CD4-positive, alpha-beta T cell (primary cell): ENCODE measurements around the gene CD38. TPM values are rescaled to one million over a fixed set of nuclear protein-coding genes. Genes with fewer than 3 reads are reported as not detected.

Experiments used
- ATAC-seq: fragments of 200-7000 bp; cut with Tn5 transposase; one replicate; pipeline ENCODE4 v1.10.0; 2022; ENCODE audit warnings: mild to moderate bottlenecking; ENCODE audit not compliant: poor library complexity
- CTCF ChIA-PET: fragments of 350-600 bp; sonication (Branson Sonifier 250); formaldehyde crosslinking; loops from one replicate; lab custom pipeline; 2021; ENCODE audit warnings: antibody characterized with exemption, inconsistent platforms; lab: Charles Lee
- POLR2A ChIA-PET: fragments of 350-600 bp; sonication (Branson Sonifier 250); formaldehyde crosslinking; loops from one replicate; lab custom pipeline; 2021; ENCODE audit warnings: antibody characterized with exemption, inconsistent platforms; lab: Charles Lee
- DNase-seq, 14 experiments: peaks; one replicate each; pipeline ENCODE4 v3.0.0-alpha.2; 2013 to 2020; ENCODE audit warnings: mixed read lengths in 2 of 14
- H3K27ac ChIP-seq, 2 donors: one replicate each; pipeline versions ENCODE4 v1.5.1 to v1.7.0; 2013; ENCODE audit warnings: low read length in 2 of 2, low read depth in 1 of 2, mild to moderate bottlenecking in 1 of 2
- H3K27me3 ChIP-seq, 2 experiments: 1 replicate in 1 of 2; 2 replicates in 1 of 2; pipeline versions ENCODE4 v1.6.1 to v1.7.0; 2013; ENCODE audit warnings: low read length in 2 of 2, control low read depth in 1 of 2, mild to moderate bottlenecking in 1 of 2, moderate library complexity in 1 of 2; ENCODE audit not compliant: insufficient read depth in 2 of 2, control insufficient read depth in 1 of 2
- H3K36me3 ChIP-seq: one replicate; pipeline ENCODE4 v1.6.1; 2013; ENCODE audit warnings: low read length, control low read depth; ENCODE audit not compliant: insufficient read depth
- H3K4me1 ChIP-seq: one replicate; pipeline ENCODE4 v1.6.1; 2013; ENCODE audit warnings: low read length, control low read depth; ENCODE audit not compliant: insufficient read depth
- H3K4me3 ChIP-seq: one replicate; pipeline ENCODE4 v1.5.1; 2013; ENCODE audit warnings: mild to moderate bottlenecking, low read length, moderate library complexity
- H3K9me3 ChIP-seq, 2 experiments: 1 replicate in 1 of 2; 2 replicates in 1 of 2; pipeline versions ENCODE4 v1.6.1 to v1.7.0; 2013; ENCODE audit warnings: low read length in 2 of 2, mild to moderate bottlenecking in 2 of 2, control low read depth in 1 of 2, moderate library complexity in 1 of 2; ENCODE audit not compliant: control insufficient read depth in 1 of 2, insufficient read depth in 1 of 2
- H3K27ac Mint-ChIP-seq: one replicate; pipeline ENCODE4 v1.8.0; 2020; ENCODE audit warnings: mixed read lengths
- H3K27me3 Mint-ChIP-seq: one replicate; pipeline ENCODE4 v1.8.0; 2021; ENCODE audit warnings: mixed read lengths
- H3K36me3 Mint-ChIP-seq: one replicate; pipeline ENCODE4 v1.8.0; 2021; ENCODE audit warnings: low read depth, mixed read lengths
- H3K4me1 Mint-ChIP-seq: one replicate; pipeline ENCODE4 v1.8.0; 2021; ENCODE audit warnings: low read depth, mixed read lengths
- H3K4me3 Mint-ChIP-seq: one replicate; pipeline ENCODE4 v1.8.0; 2020; ENCODE audit warnings: mild to moderate bottlenecking, mixed read lengths
- H3K9me3 Mint-ChIP-seq: one replicate; pipeline ENCODE4 v1.8.0; 2020; ENCODE audit warnings: mixed read lengths
- intact Hi-C, 2 experiments: fragments of 100-400 bp; cut with DNase I in 1 of 2; cut with micrococcal nuclease in 1 of 2; formaldehyde crosslinking; loops; one replicate each; pipeline versions ENCODE4 v1.15.1 to v1.9.0; 2023 to 2025; cut with DNase I, micrococcal nuclease
- total RNA-seq, 174 experiments: library from RNA in 2 of 174; stranded (reverse) in 2 of 174; gene quantifications; one replicate each; pipeline ENCODE4 v1.2.3 and lab custom pipeline; 2021 to 2026
- TF ChIP-seq, protein P1 (sequence below): fragments of 200-600 bp; IDR thresholded peaks from one replicate; pipeline ENCODE4 v1.8.0; 2022; ENCODE audit warnings: antibody characterized with exemption, mild to moderate bottlenecking

The CD38 gene
- total RNA-seq, 2 experiments from 2014 or later: 9.6 to 9.9 TPM

GRCh38 chr4:15771216-15772058 is 6.7 kb upstream of the CD38 start:
- Mint-ChIP-seq H3K4me3 (no peak overlapping the region), H3K27me3 (no peaks in the 10 kb centered on the region), H3K36me3 (no peaks in the 10 kb centered on the region), H3K27ac (peak overlapping the region; percentile 61), H3K9me3 (no peaks in the 10 kb centered on the region), H3K4me1 (peaks cover 52% of the 10 kb centered on the region)
- H3K9me3 ChIP-seq: no peaks in the 10 kb centered on the region
- ChIA-PET POLR2A (no interaction called here), CTCF (interaction anchor here (1.0 to 1.1 kb wide), 2 partner anchors 8 to 34 kb away, joined by 3 read pairs; no protein-coding TSS in a partner anchor)
- no peak overlapping the region for H3K27ac ChIP-seq
- TF ChIP-seq, protein P1, sequence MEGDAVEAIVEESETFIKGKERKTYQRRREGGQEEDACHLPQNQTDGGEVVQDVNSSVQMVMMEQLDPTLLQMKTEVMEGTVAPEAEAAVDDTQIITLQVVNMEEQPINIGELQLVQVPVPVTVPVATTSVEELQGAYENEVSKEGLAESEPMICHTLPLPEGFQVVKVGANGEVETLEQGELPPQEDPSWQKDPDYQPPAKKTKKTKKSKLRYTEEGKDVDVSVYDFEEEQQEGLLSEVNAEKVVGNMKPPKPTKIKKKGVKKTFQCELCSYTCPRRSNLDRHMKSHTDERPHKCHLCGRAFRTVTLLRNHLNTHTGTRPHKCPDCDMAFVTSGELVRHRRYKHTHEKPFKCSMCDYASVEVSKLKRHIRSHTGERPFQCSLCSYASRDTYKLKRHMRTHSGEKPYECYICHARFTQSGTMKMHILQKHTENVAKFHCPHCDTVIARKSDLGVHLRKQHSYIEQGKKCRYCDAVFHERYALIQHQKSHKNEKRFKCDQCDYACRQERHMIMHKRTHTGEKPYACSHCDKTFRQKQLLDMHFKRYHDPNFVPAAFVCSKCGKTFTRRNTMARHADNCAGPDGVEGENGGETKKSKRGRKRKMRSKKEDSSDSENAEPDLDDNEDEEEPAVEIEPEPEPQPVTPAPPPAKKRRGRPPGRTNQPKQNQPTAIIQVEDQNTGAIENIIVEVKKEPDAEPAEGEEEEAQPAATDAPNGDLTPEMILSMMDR: no peak
- DNase-seq (peak in 1 of 14 experiments; percentile 39), ATAC-seq (no peak)
- H3K4me1 ChIP-seq: peaks cover 35% of the 10 kb centered on the region
- H3K36me3 ChIP-seq: no peaks in the 10 kb centered on the region
- intact Hi-C loops: no loop called here
- no peak overlapping the region for H3K4me3 ChIP-seq
- no peaks in the 10 kb centered on the region for H3K27me3 ChIP-seq

DNA sequence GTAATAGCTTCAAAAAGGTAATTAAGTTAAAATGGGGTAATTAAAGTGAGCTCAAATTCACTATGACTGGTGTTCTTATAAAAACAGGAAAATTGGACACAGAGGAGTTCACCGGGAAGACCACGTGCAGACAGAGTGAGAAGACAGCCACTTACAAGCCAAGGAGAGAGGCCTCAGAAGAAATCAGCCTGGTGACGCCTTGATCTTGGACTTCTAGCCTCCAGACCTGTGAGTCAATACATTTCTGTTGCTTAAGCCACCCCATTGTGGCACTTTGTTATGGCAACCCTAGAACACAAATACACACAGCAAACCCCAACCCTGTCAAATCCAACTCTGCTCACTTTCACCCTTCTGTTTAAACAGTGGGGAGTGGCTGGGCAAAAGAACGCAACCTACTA is 4.1 kb upstream of the CD38 start:
- TF ChIP-seq, protein P1: no peak
- Histone ChIP-seq H3K27ac (no peak overlapping the region), H3K4me3 (no peak overlapping the region), H3K4me1 (peaks cover 22% of the 10 kb centered on the region), H3K36me3 (no peaks in the 10 kb centered on the region), H3K27me3 (no peaks in the 10 kb centered on the region), H3K9me3 (no peaks in the 10 kb centered on the region)
- Mint-ChIP-seq H3K4me3 (no peak overlapping the region), H3K27ac (no peak overlapping the region), H3K9me3 (no peaks in the 10 kb centered on the region), H3K27me3 (no peaks in the 10 kb centered on the region), H3K36me3 (peaks cover 2% of the 10 kb centered on the region), H3K4me1 (peaks cover 58% of the 10 kb centered on the region)
- ChIA-PET CTCF (interaction anchor here (1.0 kb wide), 1 partner anchor 18 kb away, joined by 4 read pairs; no protein-coding TSS in a partner anchor), POLR2A (no interaction called here)
- ATAC-seq: no peak
- DNase-seq: peak in 1 of 14 experiments; percentile 19
- intact Hi-C loops: no loop called here

DNA sequence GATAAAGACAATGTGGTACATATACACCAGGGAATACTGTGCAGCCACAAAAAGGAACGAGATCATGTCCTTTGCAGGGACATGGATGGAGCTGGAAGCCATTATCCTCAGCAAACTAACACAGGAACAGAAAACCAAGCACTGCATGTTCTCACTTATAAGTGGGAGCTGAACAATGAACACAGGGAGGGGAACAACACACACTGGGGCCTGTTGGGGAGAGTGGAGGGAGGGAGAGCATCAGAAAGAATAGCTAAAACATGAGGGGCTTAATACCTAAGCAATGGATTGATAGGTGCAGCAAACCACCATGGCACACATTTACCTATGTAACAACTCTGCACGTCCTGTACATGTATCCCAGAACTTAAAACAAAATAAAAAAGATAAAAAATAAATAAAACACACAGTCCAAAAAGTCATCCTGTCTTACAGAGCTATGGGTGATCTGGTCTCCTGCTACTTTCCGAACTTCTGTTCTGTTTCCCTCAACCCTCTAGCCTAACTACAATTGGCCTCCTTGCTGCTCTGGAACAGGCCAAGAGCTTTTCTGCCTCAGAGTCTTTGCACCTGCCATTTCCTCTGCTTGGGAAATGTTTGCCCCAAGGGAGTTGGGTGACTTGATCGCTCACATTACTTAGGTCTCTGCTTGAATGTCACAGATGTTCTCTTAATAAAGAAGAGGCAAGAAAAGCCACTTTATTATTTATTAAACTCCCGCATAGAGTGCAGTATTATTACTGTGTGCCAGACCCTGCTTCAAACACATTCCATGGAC is 1.1 kb upstream of the CD38 start:
- no peak for ATAC-seq
- POLR2A ChIA-PET: interaction anchor here (1.1 to 4.6 kb wide), 3 partner anchors 11 to 28 kb away, joined by 5 to 28 read pairs (median 9); no protein-coding TSS in a partner anchor

More for the DNA sequence above, 1.1 kb upstream of the CD38 start:
- Mint-ChIP-seq H3K36me3 (peaks cover 7% of the 10 kb centered on the region), H3K9me3 (no peaks in the 10 kb centered on the region), H3K4me1 (peaks cover 74% of the 10 kb centered on the region), H3K27ac (peak overlapping the region; percentile 83), H3K27me3 (no peaks in the 10 kb centered on the region), H3K4me3 (peak overlapping the region; percentile 87)
- no peak for DNase-seq
- no peaks in the 10 kb centered on the region for H3K36me3 ChIP-seq
- CTCF ChIA-PET: interaction anchor here (0.9 to 1.0 kb wide), 2 partner anchors 20 to 29 kb away, joined by 3 to 4 read pairs; no protein-coding TSS in a partner anchor
- H3K9me3 ChIP-seq: no peaks in the 10 kb centered on the region
- no peak overlapping the region for H3K4me3 ChIP-seq
- intact Hi-C loops: loop anchor here in 1 of 2 experiments (5.0 kb wide), 1 partner anchor 45 kb away; no protein-coding TSS in a partner anchor
- no peak overlapping the region for H3K27ac ChIP-seq
- TF ChIP-seq, protein P1: no peak
- H3K27me3 ChIP-seq: peaks cover 0 to 2% of the 10 kb centered on the region in 2 experiments
- H3K4me1 ChIP-seq: peaks cover 34% of the 10 kb centered on the region
